ENCODE results near the gene PHF12.

PHF12 gene

DNA sequence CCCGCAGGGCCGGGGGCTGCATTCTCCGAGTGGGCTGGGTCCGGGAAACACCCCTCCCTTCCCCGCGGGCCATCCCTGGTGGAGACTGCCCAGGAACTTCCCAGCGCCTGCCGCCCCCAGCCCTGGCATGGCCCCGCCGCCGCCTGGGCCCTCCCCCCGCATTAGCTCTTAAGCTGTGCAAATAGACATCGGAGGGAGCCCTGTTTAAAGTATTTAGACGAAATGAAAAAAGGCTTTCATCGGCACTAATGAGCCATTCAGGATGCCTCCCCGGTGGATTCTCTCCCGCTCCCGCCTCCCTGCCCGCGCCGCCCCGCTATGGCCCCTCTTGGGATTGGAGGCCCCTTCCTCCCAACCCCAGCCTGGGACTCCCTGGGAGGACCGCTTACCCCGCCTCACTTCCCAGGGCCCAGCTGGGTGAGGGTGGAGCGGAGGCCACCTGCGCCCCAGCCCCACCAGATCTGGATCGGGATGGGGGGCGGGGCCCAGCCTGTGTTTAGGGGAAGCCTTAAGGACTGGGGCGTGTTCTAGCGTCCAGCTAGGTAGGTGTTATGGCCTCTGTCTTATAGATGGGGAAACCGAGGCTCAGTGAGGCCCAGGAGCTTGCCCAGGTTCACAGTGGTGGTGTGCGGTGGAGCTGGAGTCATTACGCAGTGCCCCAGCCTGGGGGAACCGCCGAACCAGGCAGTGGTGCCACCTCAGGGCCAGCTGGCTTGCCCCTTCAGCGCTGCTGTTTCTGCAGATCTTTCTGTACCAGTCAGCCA lies 34.8 kb upstream of the PHF12 start:
- TF ChIP-seq NFIC (IDR thresholded peaks at IDR 0.05), result no peak
- no peak for TF ChIP-seq TAF1 (IDR thresholded peaks at IDR 0.05; ENCODE audit: low read depth)
- no peak for TF ChIP-seq USF1 (IDR thresholded peaks at IDR 0.05)
- no peak for TF ChIP-seq ZBTB7A (IDR thresholded peaks at IDR 0.05; ENCODE audit: low read depth)
- no peak for TF ChIP-seq TCF12 (IDR thresholded peaks at IDR 0.05; ENCODE audit: low read depth)
- TF ChIP-seq EP300 (IDR thresholded peaks at IDR 0.05; ENCODE audit: borderline replicate concordance), result no peak
- TF ChIP-seq CREB1 (IDR thresholded peaks at IDR 0.05; ENCODE audit: low read depth), result no peak
- no peak for TF ChIP-seq MAX (IDR thresholded peaks at IDR 0.05)
- TF ChIP-seq REST (IDR thresholded peaks at IDR 0.05; ENCODE audit: low read depth), result no peak
- TF ChIP-seq CEBPB (IDR thresholded peaks at IDR 0.05), result no peak
- no peak for TF ChIP-seq RAD21 (IDR thresholded peaks at IDR 0.05; ENCODE audit: low read depth)
- TF ChIP-seq EGR1 (IDR thresholded peaks at IDR 0.05), result no peak
- no peak for TF ChIP-seq TEAD4 (IDR thresholded peaks at IDR 0.05)

DNA sequence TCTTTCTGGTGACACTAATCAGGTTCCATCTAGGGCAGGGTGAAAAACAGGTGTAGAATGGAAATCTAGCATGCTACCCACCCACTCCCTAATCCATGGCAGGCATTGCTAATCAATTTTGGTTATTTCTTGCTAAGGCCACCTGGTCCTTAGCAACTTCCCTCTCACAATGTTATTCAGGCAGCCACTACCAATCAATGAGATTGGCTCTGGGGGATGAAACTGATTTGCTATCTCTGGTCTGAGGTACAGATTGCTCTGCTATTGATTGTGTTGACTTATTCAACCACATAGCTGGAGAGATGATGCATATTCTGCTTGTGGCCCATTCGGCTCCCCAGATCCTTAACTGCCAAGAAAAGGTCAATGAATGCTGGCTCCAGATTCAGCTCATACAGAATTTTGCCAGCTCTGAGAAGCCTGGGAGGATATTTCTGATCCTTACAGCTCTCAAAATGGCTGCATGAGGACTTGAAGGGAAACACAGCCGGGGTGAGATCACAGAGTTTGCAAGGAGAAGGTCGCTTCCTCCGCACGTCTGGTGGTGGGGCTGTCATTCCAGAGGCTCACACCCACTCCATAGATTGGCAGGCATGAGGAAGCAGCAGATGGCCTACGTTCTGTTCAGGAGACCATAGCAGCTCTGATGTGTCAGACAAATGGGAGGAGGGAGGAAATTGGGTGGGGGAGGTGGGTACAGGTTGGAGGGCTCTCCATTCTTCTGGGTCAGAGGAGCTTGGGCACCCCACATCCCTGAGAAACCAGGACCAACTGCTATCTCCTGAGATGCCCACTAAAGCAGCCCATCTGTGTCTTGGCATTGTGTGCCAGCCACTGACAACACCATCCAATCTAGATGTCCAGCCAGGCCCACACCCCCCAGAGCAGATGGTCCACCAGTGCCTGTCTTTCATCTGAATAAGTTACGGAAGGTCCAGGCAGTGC lies 32.2 kb upstream of the PHF12 start:
- no peak for TF ChIP-seq USF1 (IDR thresholded peaks at IDR 0.05)

DNA sequence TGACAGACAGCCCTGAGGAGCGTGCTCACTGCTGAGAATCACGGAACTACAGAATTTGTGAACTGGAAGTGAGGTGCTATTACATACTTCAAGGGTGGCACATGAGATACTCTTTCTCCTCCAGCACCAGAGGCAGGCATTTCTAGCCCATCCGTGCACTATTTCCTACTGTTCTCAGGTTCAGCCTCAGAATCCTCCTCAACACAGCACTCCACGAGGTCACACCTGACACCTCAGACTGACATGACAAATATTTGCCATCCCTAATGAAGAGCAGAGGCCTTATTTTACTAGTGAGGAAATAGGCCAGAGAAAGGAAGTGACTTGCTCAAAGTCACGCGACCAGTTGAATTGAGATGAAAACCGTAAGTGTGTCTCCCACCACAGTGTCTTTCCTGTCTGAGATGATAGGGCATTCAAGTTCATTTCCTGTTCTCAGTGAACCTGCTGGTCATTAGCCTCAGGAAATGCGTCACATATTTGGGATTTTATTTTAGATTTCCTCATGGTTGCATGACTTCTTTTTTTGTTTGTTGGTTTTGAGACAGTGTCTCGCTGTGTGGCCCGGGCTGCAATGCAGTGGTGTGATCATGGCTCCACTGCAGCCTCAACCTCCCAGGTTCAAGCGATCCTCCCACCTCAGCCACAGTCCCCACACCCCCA lies 30.9 kb upstream of the PHF12 start:
- TF ChIP-seq YY1 (IDR thresholded peaks at IDR 0.05; ENCODE audit: low read depth), result no peak
- no peak for TF ChIP-seq TCF12 (IDR thresholded peaks at IDR 0.05; ENCODE audit: low read depth)

DNA sequence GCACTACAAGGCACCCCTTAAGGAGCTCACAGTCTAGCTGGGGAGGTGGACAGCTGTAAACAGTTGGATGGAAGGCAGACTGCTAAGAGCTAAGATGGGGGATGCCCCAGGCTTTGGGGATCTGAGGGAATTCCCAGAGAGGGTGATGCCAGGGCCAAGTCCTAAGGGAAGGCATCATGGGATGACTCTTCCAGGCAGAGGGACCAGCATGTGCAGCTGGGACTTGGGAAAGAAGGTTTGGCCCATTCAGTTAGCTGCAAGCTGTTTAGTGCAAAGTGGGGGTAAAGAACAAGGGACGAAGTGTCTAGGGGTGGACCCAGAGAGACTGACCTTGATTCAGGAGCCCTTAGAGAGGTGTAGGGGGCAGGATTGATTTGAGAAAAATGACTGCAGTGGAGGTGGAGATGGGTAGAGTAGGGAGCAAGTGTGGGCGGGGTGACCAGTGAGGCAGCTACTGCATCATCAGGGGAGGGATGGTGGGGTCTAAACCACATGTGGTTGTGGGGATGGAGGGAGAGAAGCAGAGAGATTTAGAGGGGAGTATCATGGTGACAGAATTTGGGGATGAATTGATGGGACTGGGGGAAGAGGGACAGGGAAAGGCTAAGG lies 27.1 kb upstream of the PHF12 start:
- TF ChIP-seq EP300 (IDR thresholded peaks at IDR 0.05; ENCODE audit: borderline replicate concordance) (no peak), EGR1 (IDR thresholded peaks at IDR 0.05) (no peak), RAD21 (IDR thresholded peaks at IDR 0.05; ENCODE audit: low read depth) (no peak), FOXM1 (IDR thresholded peaks at IDR 0.05; ENCODE audit: borderline replicate concordance, low read depth) (no peak), TAF1 (IDR thresholded peaks at IDR 0.05; ENCODE audit: low read depth) (no peak), YY1 (IDR thresholded peaks at IDR 0.05; ENCODE audit: low read depth) (no peak), TCF12 (IDR thresholded peaks at IDR 0.05; ENCODE audit: low read depth) (no peak), USF1 (IDR thresholded peaks at IDR 0.05) (no peak), REST (IDR thresholded peaks at IDR 0.05; ENCODE audit: low read depth) (no peak), MAX (IDR thresholded peaks at IDR 0.05) (no peak), TEAD4 (IDR thresholded peaks at IDR 0.05) (no peak), NFIC (IDR thresholded peaks at IDR 0.05) (no peak), ZBTB7A (IDR thresholded peaks at IDR 0.05; ENCODE audit: low read depth) (no peak), CEBPB (IDR thresholded peaks at IDR 0.05) (no peak), CREB1 (IDR thresholded peaks at IDR 0.05; ENCODE audit: low read depth) (no peak)
